ENCODE measurements around the gene ITGAE.
"Not testable (repeated sequence)": the region's sequence is repeated elsewhere in the genome, so short reads cannot be mapped to it uniquely, and the experiment has no call there.

Gene ITGAE

GRCh38 chr17:3723188-3723555 lies 77.8 kb downstream of the ITGAE start:
- no peak for TF ChIP-seq ZNF274 (IDR thresholded peaks at IDR 0.05; ENCODE audit: low read depth, low read length)
- peak overlapping the region; percentile 80 for H3K4me3 ChIP-seq (ENCODE audit: low read length)

- peak overlapping the region; percentile 80 for H3K4me3 ChIP-seq (ENCODE audit: low read length)
- TF ChIP-seq ZNF274 (IDR thresholded peaks at IDR 0.05; ENCODE audit: low read depth, low read length): no peak
These were observed 78.3 kb downstream of the ITGAE start for GRCh38 chr17:3722716-3723115.

GRCh38 chr17:3719265-3719664 lies 81.7 kb downstream of the ITGAE start:
- no peak overlapping the region for H3K4me3 ChIP-seq (ENCODE audit: low read length)
- TF ChIP-seq ZNF274 (IDR thresholded peaks at IDR 0.05; ENCODE audit: low read depth, low read length): no peak

- TF ChIP-seq ZNF274 (IDR thresholded peaks at IDR 0.05; ENCODE audit: low read depth, low read length): no peak
These were observed 82.8 kb downstream of the ITGAE start for GRCh38 chr17:3718201-3718600.

GRCh38 chr17:3715296-3715695 lies 85.7 kb downstream of the ITGAE start:
- no peak for TF ChIP-seq ZNF274 (IDR thresholded peaks at IDR 0.05; ENCODE audit: low read depth, low read length)
- no peak overlapping the region for H3K4me3 ChIP-seq (ENCODE audit: low read length)

More at GRCh38 chr17:3718201-3718600, 82.8 kb downstream of the ITGAE start:
- no peak overlapping the region for H3K4me3 ChIP-seq (ENCODE audit: low read length)

GRCh38 chr17:3712811-3713463 lies 88.1 kb downstream of the ITGAE start:
- TF ChIP-seq ZNF274 (IDR thresholded peaks at IDR 0.05; ENCODE audit: low read depth, low read length): no peak
- H3K4me3 ChIP-seq (ENCODE audit: low read length): no peak overlapping the region

GRCh38 chr17:3710951-3711383 lies 90.0 kb downstream of the ITGAE start:
- peak overlapping the region; percentile 40; the same call in 1 of the 2 replicates for H3K4me3 ChIP-seq (ENCODE audit: low read length)

GRCh38 chr17:3708366-3708765 lies 92.6 kb downstream of the ITGAE start:
- TF ChIP-seq ZNF274 (IDR thresholded peaks at IDR 0.05; ENCODE audit: low read depth, low read length): no peak
- no peak overlapping the region for H3K4me3 ChIP-seq (ENCODE audit: low read length)

More at GRCh38 chr17:3710951-3711383, 90.0 kb downstream of the ITGAE start:
- TF ChIP-seq ZNF274 (IDR thresholded peaks at IDR 0.05; ENCODE audit: low read depth, low read length): no peak

- not testable (repeated sequence) for H3K4me3 ChIP-seq (ENCODE audit: low read length)
These were observed 95.3 kb downstream of the ITGAE start for GRCh38 chr17:3705718-3705984.

GRCh38 chr17:3704931-3705717 lies 95.9 kb downstream of the ITGAE start:
- H3K4me3 ChIP-seq (ENCODE audit: low read length): no peak overlapping the region
- TF ChIP-seq ZNF274 (IDR thresholded peaks at IDR 0.05; ENCODE audit: low read depth, low read length): no peak

- H3K4me3 ChIP-seq (ENCODE audit: low read length): not testable (repeated sequence)
These were observed 98.9 kb downstream of the ITGAE start for GRCh38 chr17:3702041-3702539.

GRCh38 chr17:3699951-3700350 lies 101.0 kb downstream of the ITGAE start:
- H3K4me3 ChIP-seq (ENCODE audit: low read length): no peak overlapping the region
- no peak for TF ChIP-seq ZNF274 (IDR thresholded peaks at IDR 0.05; ENCODE audit: low read depth, low read length)

GRCh38 chr17:3698139-3698538 lies 102.8 kb downstream of the ITGAE start:
- H3K4me3 ChIP-seq (ENCODE audit: low read length): no peak overlapping the region
- TF ChIP-seq ZNF274 (IDR thresholded peaks at IDR 0.05; ENCODE audit: low read depth, low read length): no peak

- no peak for TF ChIP-seq ZNF274 (IDR thresholded peaks at IDR 0.05; ENCODE audit: low read depth, low read length)
- no peak overlapping the region for H3K4me3 ChIP-seq (ENCODE audit: low read length)
These were observed 103.9 kb downstream of the ITGAE start for GRCh38 chr17:3697103-3697476.

GRCh38 chr17:3695723-3696411 lies 105.1 kb downstream of the ITGAE start, which contains the start of gene P2RX5:
Gene P2RX5 (minus strand): TSS chr17:3696155. CDS start chr17:3696005, 150 bp downstream.
- H3K4me3 ChIP-seq (ENCODE audit: low read length): peak within 1 kb of the TSS; percentile 59; the same call in 1 of the 2 replicates
- TF ChIP-seq ZNF274 (IDR thresholded peaks at IDR 0.05; ENCODE audit: low read depth, low read length): no peak

Measured in GM08714 (cell line).